Epithelial cell of esophagus (primary cell): ENCODE results near the gene PTPRN2.
"Not testable (repeated sequence)": the region's sequence is repeated elsewhere in the genome, so short reads cannot be mapped to it uniquely, and the experiment has no call there.

Experiments used
- DNase-seq: peaks from one replicate; pipeline ENCODE4 v3.0.0; 2010; ENCODE audit warnings: low read depth
- H3K4me3 ChIP-seq: 2 replicates; pipeline ENCODE4 v1.5.1; 2011; ENCODE audit warnings: mild to moderate bottlenecking, low read length, control low read depth
- CTCF ChIP-seq: IDR thresholded peaks from 2 replicates; pipeline ENCODE4 v1.5.1; 2011; ENCODE audit warnings: low read depth, mild to moderate bottlenecking, low read length, control low read depth, inconsistent platforms; ENCODE audit not compliant: insufficient read depth; ENCODE audit errors: missing control alignments

The PTPRN2 gene

GRCh38 chr7:158419238-158419785, 168.3 kb downstream of the PTPRN2 start:
- no peak for DNase-seq
- no peak for TF ChIP-seq CTCF
- no peak overlapping the region for H3K4me3 ChIP-seq

DNA sequence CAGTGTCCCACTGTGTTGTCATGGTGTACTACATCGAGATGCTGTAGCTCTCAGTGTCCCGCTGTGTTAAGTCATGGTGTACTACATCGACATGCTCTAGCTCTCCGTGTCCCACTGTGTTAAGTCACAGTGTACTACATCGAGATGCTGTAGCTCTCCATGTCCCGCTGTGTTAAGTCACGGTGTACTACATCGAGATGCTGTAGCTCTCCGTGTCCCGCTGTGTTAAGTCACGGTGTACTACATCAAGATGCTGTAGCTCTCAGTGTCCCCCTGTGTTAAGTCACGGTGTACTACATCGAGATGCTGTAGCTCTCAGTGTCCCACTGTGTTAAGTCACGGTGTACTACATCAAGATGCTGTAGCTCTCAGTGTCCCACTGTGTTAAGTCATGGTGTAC, 169.2 kb downstream of the PTPRN2 start:
- DNase-seq, H3K4me3 ChIP-seq: not testable (repeated sequence)

DNA sequence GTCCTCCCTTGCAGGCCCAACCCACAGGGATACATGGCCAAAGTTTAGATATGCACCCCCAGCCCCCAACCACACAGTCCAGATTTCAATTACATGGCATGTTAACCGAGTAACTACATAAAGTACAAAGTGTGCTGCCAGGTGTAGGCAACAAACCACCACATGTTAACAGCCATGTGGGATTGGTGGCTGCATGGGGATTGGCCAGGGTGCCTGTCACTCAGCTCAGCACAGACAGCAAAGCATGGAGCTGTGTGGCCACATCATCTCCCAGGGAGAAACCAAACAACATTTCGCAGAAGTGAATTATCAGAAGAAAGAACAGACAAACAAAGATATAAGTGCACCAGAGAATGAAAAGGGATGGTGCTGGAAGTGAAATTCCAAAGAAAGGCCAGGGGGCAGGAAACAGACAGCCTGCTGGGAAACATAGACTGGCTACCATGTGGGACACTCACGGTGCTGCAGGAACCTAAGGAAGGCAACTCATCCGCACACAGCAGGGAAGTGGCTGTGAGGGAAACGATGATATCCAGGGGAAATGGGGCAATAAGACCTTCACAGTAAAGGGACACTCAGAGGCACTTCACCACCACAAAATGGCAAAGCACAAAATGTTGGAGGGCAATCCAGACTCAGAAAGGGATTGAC, 171.2 kb downstream of the PTPRN2 start:
- H3K4me3 ChIP-seq, result no peak overlapping the region
- TF ChIP-seq CTCF, result no peak
- DNase-seq, result no peak

- no peak for DNase-seq
- TF ChIP-seq CTCF, result no peak
These were observed 172.3 kb downstream of the PTPRN2 start for GRCh38 chr7:158415316-158415715.

GRCh38 chr7:158414486-158414961, 173.1 kb downstream of the PTPRN2 start:
- DNase-seq, result peak; percentile 83
- TF ChIP-seq CTCF, result no peak
- no peak overlapping the region for H3K4me3 ChIP-seq

More at GRCh38 chr7:158415316-158415715, 172.3 kb downstream of the PTPRN2 start:
- no peak overlapping the region for H3K4me3 ChIP-seq

DNA sequence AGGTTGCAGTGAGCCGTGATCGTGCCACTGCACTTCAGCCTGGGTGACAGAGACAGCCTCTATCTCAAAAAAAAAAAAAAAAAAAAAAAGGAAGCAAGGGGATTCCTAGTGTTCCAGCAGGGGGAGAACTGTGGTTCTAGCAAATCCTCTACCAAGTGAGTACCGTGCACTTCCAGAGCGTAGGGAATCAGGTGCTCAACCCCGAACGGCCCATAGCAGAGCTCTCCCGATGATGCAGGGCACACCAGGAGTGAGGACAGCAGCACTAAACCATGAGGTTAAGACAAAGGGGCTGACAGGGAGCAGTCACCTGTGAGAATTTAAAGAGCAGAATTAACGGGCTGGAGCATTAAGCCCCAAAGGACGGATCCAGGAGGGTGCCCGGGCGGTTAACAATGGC, 173.6 kb downstream of the PTPRN2 start:
- no peak for DNase-seq
- no peak for TF ChIP-seq CTCF

DNA sequence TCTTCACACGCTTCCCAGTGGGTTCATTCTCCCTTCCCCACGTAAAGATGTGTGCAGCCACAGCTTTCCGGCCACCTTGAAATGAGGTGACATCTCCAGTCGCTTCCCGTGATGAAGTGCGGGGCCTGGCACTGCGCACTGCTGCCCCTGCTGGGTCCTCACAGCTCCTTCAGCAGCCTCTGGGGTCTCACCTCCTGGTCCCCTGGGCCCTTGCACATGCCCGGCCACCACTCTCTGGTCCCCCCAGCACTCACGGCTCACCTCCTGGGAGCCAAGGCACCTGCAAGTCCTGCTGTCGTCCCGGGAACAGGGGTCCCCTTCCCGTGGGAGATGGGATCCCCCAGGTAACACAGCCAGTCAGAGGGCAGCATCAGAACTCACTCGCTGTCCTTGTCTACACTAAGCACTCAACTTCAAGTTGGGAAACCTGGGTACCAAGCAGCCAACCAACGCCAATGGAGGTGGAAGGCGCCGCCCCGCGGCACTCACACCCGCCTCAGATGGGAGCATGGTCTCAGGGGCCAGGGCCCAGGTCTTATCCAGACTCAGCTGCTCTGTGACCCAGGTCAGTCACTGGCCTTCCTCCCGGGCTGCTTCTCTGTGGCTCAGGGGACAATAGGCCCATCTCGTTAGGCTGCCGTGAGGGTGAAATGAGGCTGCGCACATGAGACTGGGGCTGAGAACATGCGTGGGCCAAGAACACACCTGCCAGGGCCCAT, 176.2 kb downstream of the PTPRN2 start:
- DNase-seq, result no peak
- no peak for TF ChIP-seq CTCF
- no peak overlapping the region for H3K4me3 ChIP-seq

More for the DNA sequence above, 173.6 kb downstream of the PTPRN2 start:
- no peak overlapping the region for H3K4me3 ChIP-seq
